ENCODE measurements around the gene P2RY6.
"Not testable (repeated sequence)": the region's sequence is repeated elsewhere in the genome, so short reads cannot be mapped to it uniquely, and the experiment has no call there.

Gene P2RY6

GRCh38 chr11:73271936-73272679 is at the start of gene P2RY6:
P2RY6 (plus strand) TSS chr11:73272338; CDS start chr11:73296519, 24,181 bp downstream.
- DNase-seq (ENCODE audit: low read depth), result no peak

GRCh38 chr11:73223998-73224730 is 48.0 kb upstream of the P2RY6 start:
- DNase-seq (ENCODE audit: low read depth), result no peak

- DNase-seq (ENCODE audit: low read depth), result no peak
Observed at GRCh38 chr11:73225001-73225686, 47.0 kb upstream of the P2RY6 start.

GRCh38 chr11:73225851-73226250 is 46.3 kb upstream of the P2RY6 start:
- no peak for DNase-seq (ENCODE audit: low read depth)

GRCh38 chr11:73226297-73227006 is 45.7 kb upstream of the P2RY6 start:
- DNase-seq (ENCODE audit: low read depth), result no peak

- DNase-seq (ENCODE audit: low read depth), result no peak
Observed at GRCh38 chr11:73227571-73228211, 44.4 kb upstream of the P2RY6 start.

GRCh38 chr11:73228268-73229134 is 43.6 kb upstream of the P2RY6 start:
- DNase-seq (ENCODE audit: low read depth), result no peak

- no peak for DNase-seq (ENCODE audit: low read depth)
Observed at GRCh38 chr11:73229321-73229895, 42.7 kb upstream of the P2RY6 start.

GRCh38 chr11:73229896-73230875 is 42.0 kb upstream of the P2RY6 start:
- no peak for DNase-seq (ENCODE audit: low read depth)

GRCh38 chr11:73230931-73231330 is 41.2 kb upstream of the P2RY6 start:
- no peak for DNase-seq (ENCODE audit: low read depth)

- DNase-seq (ENCODE audit: low read depth), result not testable (repeated sequence)
Observed at GRCh38 chr11:73232487-73232886, 39.7 kb upstream of the P2RY6 start.

- no peak for DNase-seq (ENCODE audit: low read depth)
Observed at GRCh38 chr11:73233211-73233610, 38.9 kb upstream of the P2RY6 start.

- no peak for DNase-seq (ENCODE audit: low read depth)
Observed at GRCh38 chr11:73233692-73234470, 38.3 kb upstream of the P2RY6 start.

- no peak for DNase-seq (ENCODE audit: low read depth)
Observed at GRCh38 chr11:73234471-73235181, 37.5 kb upstream of the P2RY6 start.

- no peak for DNase-seq (ENCODE audit: low read depth)
Observed at GRCh38 chr11:73235236-73235786, 36.8 kb upstream of the P2RY6 start.

- no peak for DNase-seq (ENCODE audit: low read depth)
Observed at GRCh38 chr11:73236205-73236765, 35.9 kb upstream of the P2RY6 start.

- DNase-seq (ENCODE audit: low read depth), result no peak
Observed at GRCh38 chr11:73236854-73237253, 35.3 kb upstream of the P2RY6 start.
